Natural killer cell (primary cell): ENCODE measurements around the gene CDH26. TPM values are rescaled to one million over a fixed set of nuclear protein-coding genes. Genes with fewer than 3 reads are reported as not detected.

Experiments
- ATAC-seq, 3 donors: fragments of 150-1000 bp in 2 of 3; fragments of 200-7000 bp in 1 of 3; cut with Tn5 transposase; 1 replicate in 1 of 3; 2 replicates in 2 of 3; pipeline ENCODE4 v1.10.0; 2021; ENCODE audit warnings: mild to moderate bottlenecking in 2 of 3, moderate library complexity in 2 of 3
- DNase-seq, 2 donors: peaks; one replicate each; pipeline versions ENCODE4 v3.0.0 to v3.0.0-alpha.2; 2013 to 2021; ENCODE audit warnings: mixed read lengths in 1 of 2
- H3K27ac ChIP-seq: one replicate; pipeline ENCODE4 v1.5.1; 2013; ENCODE audit warnings: mild to moderate bottlenecking, low read length
- H3K27me3 ChIP-seq: one replicate; pipeline ENCODE4 v1.6.1; 2013; ENCODE audit warnings: low read length; ENCODE audit not compliant: control insufficient read depth, insufficient read depth
- H3K36me3 ChIP-seq: one replicate; pipeline ENCODE4 v1.6.1; 2013; ENCODE audit warnings: low read length; ENCODE audit not compliant: control insufficient read depth, insufficient read depth
- H3K4me1 ChIP-seq: one replicate; pipeline ENCODE4 v1.6.1; 2013; ENCODE audit warnings: low read length; ENCODE audit not compliant: control insufficient read depth, insufficient read depth
- H3K4me3 ChIP-seq: one replicate; pipeline ENCODE4 v1.5.1; 2013; ENCODE audit warnings: low read length
- H3K9me3 ChIP-seq: one replicate; pipeline ENCODE4 v1.6.1; 2013; ENCODE audit warnings: low read length; ENCODE audit not compliant: control insufficient read depth, insufficient read depth
- H3K27ac Mint-ChIP-seq, 2 donors: one replicate each; pipeline ENCODE4 v1.8.0; 2022; ENCODE audit warnings: mild to moderate bottlenecking in 2 of 2, mixed read lengths in 2 of 2, moderate library complexity in 1 of 2
- H3K27me3 Mint-ChIP-seq, 2 donors: one replicate each; pipeline ENCODE4 v1.8.0; 2022; ENCODE audit warnings: low read depth in 2 of 2, mixed read lengths in 2 of 2
- H3K36me3 Mint-ChIP-seq: one replicate; pipeline ENCODE4 v1.8.0; 2022; ENCODE audit warnings: mixed read lengths
- H3K4me1 Mint-ChIP-seq, 2 donors: one replicate each; pipeline ENCODE4 v1.8.0; 2022; ENCODE audit warnings: mixed read lengths in 2 of 2
- H3K4me3 Mint-ChIP-seq: one replicate; pipeline ENCODE4 v1.8.0; 2022; ENCODE audit warnings: mild to moderate bottlenecking, moderate library complexity, mixed read lengths
- H3K9me3 Mint-ChIP-seq, 2 donors: one replicate each; pipeline ENCODE4 v1.8.0; 2022; ENCODE audit warnings: mixed read lengths in 2 of 2
- CTCF ChIP-seq: fragments of 200-600 bp; IDR thresholded peaks from one replicate; pipeline ENCODE4 v1.8.0; 2022; ENCODE audit warnings: antibody characterized with exemption
- WGBS: methylation state at CpG from one replicate; pipeline ENCODE4 v1.1.7; 2013; ENCODE audit warnings: missing lambda C conversion rate; ENCODE audit not compliant: insufficient coverage; 5-methylcytosine and 5-hydroxymethylcytosine counted together
- intact Hi-C: fragments of 100-400 bp; cut with micrococcal nuclease; formaldehyde crosslinking; loops from one replicate; pipeline ENCODE4 v1.14.2; 2022
- total RNA-seq, 4 donors: library from RNA; stranded (reverse); fragments of 120-200 nt in 1 of 4; gene quantifications; one replicate each; pipeline versions ENCODE4 v1.2.3 to v1.2.4, GENCODE V29; 2013 to 2022

CDH26 gene
- total RNA-seq, 3 donors from 2014 or later (not counting 1 experiment from before 2014, with no cell fraction given) = 1.2 to 2.0 (median 1.8) TPM

GRCh38 chr20:60034231-60035110 is 76.2 kb downstream of the CDH26 start:
- no peaks in the 10 kb centered on the region for H3K27me3 ChIP-seq
- H3K36me3 ChIP-seq = no peaks in the 10 kb centered on the region
- H3K4me3 ChIP-seq = no peak overlapping the region
- WGBS = 84% methylated on average over 9 of the region's 9 CpGs
- Mint-ChIP-seq H3K27me3 (peaks cover 3 to 6% of the 10 kb centered on the region in 2 donors), H3K27ac (no peak overlapping the region), H3K4me1 (peaks cover 8 to 13% of the 10 kb centered on the region in 2 donors), H3K4me3 (no peak overlapping the region), H3K9me3 (no peaks in the 10 kb centered on the region), H3K36me3 (no peaks in the 10 kb centered on the region)
- no peak overlapping the region for H3K27ac ChIP-seq
- intact Hi-C loops = no loop called here
- DNase-seq = no peak
- no peaks in the 10 kb centered on the region for H3K4me1 ChIP-seq
- no peak for ATAC-seq
- H3K9me3 ChIP-seq = peaks cover 3% of the 10 kb centered on the region
- no peak for TF ChIP-seq CTCF

GRCh38 chr20:60035486-60035885 is 77.3 kb downstream of the CDH26 start:
- Histone ChIP-seq H3K36me3 (no peaks in the 10 kb centered on the region), H3K27me3 (no peaks in the 10 kb centered on the region), H3K4me1 (no peaks in the 10 kb centered on the region), H3K27ac (no peak overlapping the region), H3K4me3 (no peak overlapping the region), H3K9me3 (peaks cover 3% of the 10 kb centered on the region)
- Mint-ChIP-seq H3K27ac (no peak overlapping the region), H3K36me3 (no peaks in the 10 kb centered on the region), H3K4me3 (no peak overlapping the region), H3K9me3 (no peaks in the 10 kb centered on the region), H3K4me1 (peaks cover 8 to 13% of the 10 kb centered on the region in 2 donors), H3K27me3 (peaks cover 4 to 6% of the 10 kb centered on the region in 2 donors)
- TF ChIP-seq CTCF = no peak
- no peak for DNase-seq
- WGBS = 77% methylated on average over 4 of the region's 6 CpGs
- ATAC-seq = no peak
- intact Hi-C loops = no loop called here

- no peaks in the 10 kb centered on the region for H3K4me1 ChIP-seq
- no peaks in the 10 kb centered on the region for H3K36me3 ChIP-seq
- Mint-ChIP-seq H3K27ac (no peak overlapping the region), H3K4me1 (peaks cover 8 to 13% of the 10 kb centered on the region in 2 donors), H3K36me3 (no peaks in the 10 kb centered on the region), H3K9me3 (no peaks in the 10 kb centered on the region), H3K27me3 (peaks cover 4 to 6% of the 10 kb centered on the region in 2 donors), H3K4me3 (no peak overlapping the region)
- DNase-seq (no peak), ATAC-seq (no peak)
- no peak overlapping the region for H3K27ac ChIP-seq
- H3K27me3 ChIP-seq = no peaks in the 10 kb centered on the region
- intact Hi-C loops = no loop called here
- TF ChIP-seq CTCF = no peak
- H3K9me3 ChIP-seq = peaks cover 3% of the 10 kb centered on the region
- 94% methylated on average over 4 of the region's 4 CpGs for WGBS
- H3K4me3 ChIP-seq = no peak overlapping the region
Observed at GRCh38 chr20:60036346-60036745, 78.1 kb downstream of the CDH26 start.
